Central memory CD8-positive, alpha-beta T cell (primary cell): Measurements from ENCODE around the gene HOXD4.

Experiments used
- ATAC-seq: fragments of 150-1000 bp; cut with Tn5 transposase; replicated peaks from 2 replicates; pipeline ENCODE4 v1.10.0; 2022; ENCODE audit warnings: mild to moderate bottlenecking, moderate FRiP score, moderate number of reproducible peaks; ENCODE audit not compliant: poor library complexity, severe bottlenecking; ENCODE audit errors: extremely low read depth
- DNase-seq, 2 donors: peaks; one replicate each; pipeline ENCODE4 v3.0.0; 2021; ENCODE audit warnings: low spot score in 2 of 2
- H3K27ac Mint-ChIP-seq: one replicate; pipeline ENCODE4 v1.8.0; 2022; ENCODE audit warnings: low read depth, mild to moderate bottlenecking, moderate library complexity, mixed read lengths
- H3K27me3 Mint-ChIP-seq: one replicate; pipeline ENCODE4 v1.8.0; 2022; ENCODE audit warnings: mixed read lengths
- H3K36me3 Mint-ChIP-seq: one replicate; pipeline ENCODE4 v1.8.0; 2022; ENCODE audit warnings: mild to moderate bottlenecking, moderate library complexity, mixed read lengths; ENCODE audit not compliant: insufficient read depth
- H3K4me1 Mint-ChIP-seq: one replicate; pipeline ENCODE4 v1.8.0; 2022; ENCODE audit warnings: mixed read lengths
- H3K4me3 Mint-ChIP-seq: one replicate; pipeline ENCODE4 v1.8.0; 2022; ENCODE audit warnings: mild to moderate bottlenecking, moderate library complexity, mixed read lengths
- H3K9me3 Mint-ChIP-seq: one replicate; pipeline ENCODE4 v1.8.0; 2022; ENCODE audit warnings: mixed read lengths

HOXD4 gene

GRCh38 chr2:176151442-176152287, at the start of gene HOXD4:
HOXD4 (plus strand) TSS chr2:176151550; CDS start chr2:176151634, 84 bp downstream.
- no peak within 1 kb of the TSS for H3K4me3 Mint-ChIP-seq
- H3K27me3 Mint-ChIP-seq = peaks cover 91% of the 10 kb centered on the region
- peaks cover 1% of the 10 kb centered on the region for H3K36me3 Mint-ChIP-seq
- ATAC-seq = no peak
- no peak within 1 kb of the TSS for H3K27ac Mint-ChIP-seq
- no peak for DNase-seq
- H3K9me3 Mint-ChIP-seq = no peaks in the 10 kb centered on the region
- no peaks in the 10 kb centered on the region for H3K4me1 Mint-ChIP-seq

DNA sequence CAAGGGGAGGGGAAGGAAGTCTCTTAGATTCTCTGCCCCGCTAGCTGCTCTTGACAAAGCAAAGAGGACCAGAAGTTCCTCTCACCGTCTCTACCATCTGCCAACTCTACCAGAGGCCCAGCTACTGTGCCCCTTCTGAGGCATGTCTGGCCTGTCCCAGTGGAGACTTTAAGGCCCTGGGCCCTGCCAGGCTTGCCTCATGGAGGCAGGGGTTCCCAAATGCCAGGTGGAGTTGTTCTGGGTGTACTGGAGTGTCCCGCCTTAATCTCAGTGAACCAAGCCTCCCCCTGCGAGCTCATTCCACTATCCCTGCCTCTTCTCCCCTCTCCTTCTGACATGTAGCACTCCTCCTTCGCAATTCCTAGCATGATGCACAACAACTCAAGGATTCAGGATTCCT, 49.5 kb upstream of the HOXD4 start:
- H3K36me3 Mint-ChIP-seq = peaks cover 29% of the 10 kb centered on the region
- no peak for ATAC-seq

GRCh38 chr2:176102309-176102866, 49.0 kb upstream of the HOXD4 start:
- Mint-ChIP-seq H3K36me3 (peaks cover 26% of the 10 kb centered on the region), H3K4me3 (no peak overlapping the region), H3K27me3 (peaks cover 94% of the 10 kb centered on the region), H3K4me1 (peaks cover 19% of the 10 kb centered on the region), H3K27ac (no peak overlapping the region), H3K9me3 (peaks cover 6% of the 10 kb centered on the region)
- DNase-seq (no peak), ATAC-seq (no peak)

More for the DNA sequence above, 49.5 kb upstream of the HOXD4 start:
- no peak for DNase-seq
- H3K27me3 Mint-ChIP-seq = peaks cover 100% of the 10 kb centered on the region
- H3K9me3 Mint-ChIP-seq = peaks cover 6% of the 10 kb centered on the region
- no peak overlapping the region for H3K4me3 Mint-ChIP-seq
- H3K27ac Mint-ChIP-seq = no peak overlapping the region
- peaks cover 24% of the 10 kb centered on the region for H3K4me1 Mint-ChIP-seq

DNA sequence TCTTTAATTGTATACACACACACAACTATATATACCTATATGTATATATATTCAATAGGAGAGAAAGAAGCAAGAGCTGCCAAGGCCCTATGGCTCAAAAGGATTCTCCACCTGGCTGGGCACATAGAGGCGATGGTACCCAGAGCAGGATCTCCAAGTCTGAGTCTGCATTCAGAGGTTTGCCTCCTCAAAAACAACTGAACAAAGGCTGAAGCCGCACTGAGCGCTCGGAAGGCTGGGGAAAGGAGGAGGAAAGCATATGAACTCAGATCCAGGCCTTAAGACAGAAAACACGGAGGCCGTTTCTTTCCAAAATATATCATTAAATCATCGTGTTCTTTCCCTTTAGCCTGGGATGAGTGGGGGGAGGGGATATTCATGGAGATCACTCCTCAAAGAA, 48.2 kb upstream of the HOXD4 start:
- Mint-ChIP-seq H3K4me3 (no peak overlapping the region), H3K27me3 (peaks cover 86% of the 10 kb centered on the region), H3K27ac (no peak overlapping the region), H3K36me3 (peaks cover 24% of the 10 kb centered on the region), H3K9me3 (peaks cover 6% of the 10 kb centered on the region), H3K4me1 (peaks cover 13% of the 10 kb centered on the region)
- ATAC-seq (no peak), DNase-seq (no peak)

DNA sequence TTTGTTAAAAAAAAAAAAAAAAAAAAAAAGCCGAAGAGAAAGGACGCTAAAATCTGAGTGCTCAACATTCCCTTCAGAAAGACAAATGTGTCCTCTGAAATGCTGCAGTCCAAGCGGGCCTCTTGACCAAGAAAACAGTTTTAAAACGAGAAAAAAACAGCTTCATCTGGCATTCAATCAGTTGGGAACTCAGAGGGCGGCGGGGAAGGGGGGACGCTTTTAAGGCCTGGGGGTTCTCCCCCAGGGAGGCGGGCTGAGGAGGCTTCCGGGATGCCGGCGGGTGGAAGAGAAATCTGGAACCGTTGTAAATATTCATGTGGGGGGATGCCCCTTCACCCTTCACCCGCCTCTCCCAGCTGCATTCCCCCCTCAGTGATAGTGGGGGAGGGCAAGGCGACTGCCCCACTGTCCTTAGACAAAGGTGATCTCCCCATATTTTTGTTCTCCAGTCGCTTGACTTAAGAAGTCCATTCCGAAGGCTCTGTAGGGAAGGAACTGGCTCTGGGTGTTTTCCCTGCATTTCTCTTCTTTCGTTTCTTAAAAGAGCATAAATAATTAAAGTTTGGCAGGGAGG, 47.5 kb upstream of the HOXD4 start:
- Mint-ChIP-seq H3K27me3 (peaks cover 86% of the 10 kb centered on the region), H3K4me3 (no peak overlapping the region), H3K27ac (no peak overlapping the region)

DNA sequence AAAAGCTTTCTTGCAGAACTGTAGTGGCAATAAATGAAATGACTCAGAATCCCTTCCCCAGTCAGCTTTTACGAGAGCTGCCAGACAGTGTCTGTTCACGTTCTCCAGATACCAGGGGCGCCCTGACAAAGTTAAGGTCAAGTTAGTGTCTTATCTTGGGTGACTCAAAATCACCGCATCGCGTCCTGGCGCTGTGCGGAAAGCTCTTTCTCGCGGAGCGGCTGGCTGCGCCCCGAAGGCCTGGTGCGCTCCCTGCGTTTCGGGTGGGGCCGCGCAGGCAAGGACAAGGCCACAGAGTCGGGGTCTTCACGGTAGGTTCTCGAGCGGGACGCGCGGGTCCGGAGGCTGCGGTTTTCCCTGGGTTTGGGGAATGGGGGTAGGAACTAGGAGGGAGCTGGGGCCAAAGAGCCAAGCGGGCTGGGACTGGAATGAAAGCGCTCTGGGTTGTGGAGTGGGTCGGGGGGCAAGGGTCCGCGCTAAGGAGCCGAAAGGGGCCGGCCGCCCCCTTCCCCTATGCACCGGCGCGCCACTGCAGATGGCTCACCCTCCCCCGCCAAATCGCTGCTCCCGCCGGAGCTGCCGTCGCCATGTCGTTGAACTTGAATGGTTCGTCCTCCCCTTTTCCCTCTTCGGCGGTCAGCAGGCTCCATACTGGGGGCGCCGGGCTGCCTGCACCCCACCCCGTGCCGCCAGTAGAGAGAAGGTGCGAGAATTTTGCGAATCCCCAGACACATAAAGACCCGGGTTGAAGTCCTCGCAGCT, 46.9 kb upstream of the HOXD4 start:
- Mint-ChIP-seq H3K9me3 (peaks cover 6% of the 10 kb centered on the region), H3K4me3 (no peak overlapping the region), H3K27me3 (peaks cover 86% of the 10 kb centered on the region), H3K36me3 (peaks cover 21% of the 10 kb centered on the region), H3K27ac (no peak overlapping the region), H3K4me1 (peaks cover 13% of the 10 kb centered on the region)
- DNase-seq (no peak), ATAC-seq (no peak)

More for the DNA sequence above, 47.5 kb upstream of the HOXD4 start:
- Mint-ChIP-seq H3K4me1 (peaks cover 13% of the 10 kb centered on the region), H3K9me3 (peaks cover 6% of the 10 kb centered on the region), H3K36me3 (peaks cover 22% of the 10 kb centered on the region)
- DNase-seq = no peak
- ATAC-seq = no peak

DNA sequence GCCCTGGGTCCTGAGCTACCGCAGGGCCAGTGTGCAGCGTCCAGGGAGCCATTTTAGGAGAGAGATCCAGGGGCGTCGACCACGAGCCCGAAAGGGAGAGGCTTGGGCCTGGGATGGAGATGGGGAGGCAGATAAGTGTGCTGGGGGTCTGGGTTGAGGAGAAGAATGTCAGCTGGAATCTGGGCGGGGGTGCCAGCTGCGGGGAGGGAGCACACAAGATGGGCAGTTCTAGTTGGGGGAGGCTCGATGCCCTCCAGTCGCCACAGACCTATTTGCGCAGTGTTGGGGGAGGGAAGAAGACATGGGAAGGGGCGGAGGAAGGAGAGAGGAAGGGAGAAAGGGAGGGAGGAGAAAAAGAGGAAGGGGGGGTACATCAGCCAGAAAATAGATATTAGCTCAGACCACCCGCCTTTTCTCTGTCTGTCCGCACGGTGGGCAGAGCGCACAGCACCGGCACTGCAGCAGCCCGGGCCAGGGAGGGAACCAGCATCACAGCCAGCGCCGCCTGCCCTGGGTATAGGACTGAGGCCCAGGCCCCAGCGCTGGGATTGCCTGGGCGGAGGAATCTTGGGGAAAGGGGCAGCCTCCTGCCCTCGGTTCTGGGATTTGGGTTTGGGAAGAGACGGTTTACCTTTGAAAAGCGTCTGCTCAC, 46.1 kb upstream of the HOXD4 start:
- H3K9me3 Mint-ChIP-seq = peaks cover 6% of the 10 kb centered on the region
- peaks cover 23% of the 10 kb centered on the region for H3K36me3 Mint-ChIP-seq
- H3K27me3 Mint-ChIP-seq = peaks cover 86% of the 10 kb centered on the region
- H3K4me3 Mint-ChIP-seq = no peak overlapping the region
- DNase-seq = no peak
- ATAC-seq = no peak
- H3K4me1 Mint-ChIP-seq = peaks cover 13% of the 10 kb centered on the region
- peak overlapping the region; percentile 70 for H3K27ac Mint-ChIP-seq

DNA sequence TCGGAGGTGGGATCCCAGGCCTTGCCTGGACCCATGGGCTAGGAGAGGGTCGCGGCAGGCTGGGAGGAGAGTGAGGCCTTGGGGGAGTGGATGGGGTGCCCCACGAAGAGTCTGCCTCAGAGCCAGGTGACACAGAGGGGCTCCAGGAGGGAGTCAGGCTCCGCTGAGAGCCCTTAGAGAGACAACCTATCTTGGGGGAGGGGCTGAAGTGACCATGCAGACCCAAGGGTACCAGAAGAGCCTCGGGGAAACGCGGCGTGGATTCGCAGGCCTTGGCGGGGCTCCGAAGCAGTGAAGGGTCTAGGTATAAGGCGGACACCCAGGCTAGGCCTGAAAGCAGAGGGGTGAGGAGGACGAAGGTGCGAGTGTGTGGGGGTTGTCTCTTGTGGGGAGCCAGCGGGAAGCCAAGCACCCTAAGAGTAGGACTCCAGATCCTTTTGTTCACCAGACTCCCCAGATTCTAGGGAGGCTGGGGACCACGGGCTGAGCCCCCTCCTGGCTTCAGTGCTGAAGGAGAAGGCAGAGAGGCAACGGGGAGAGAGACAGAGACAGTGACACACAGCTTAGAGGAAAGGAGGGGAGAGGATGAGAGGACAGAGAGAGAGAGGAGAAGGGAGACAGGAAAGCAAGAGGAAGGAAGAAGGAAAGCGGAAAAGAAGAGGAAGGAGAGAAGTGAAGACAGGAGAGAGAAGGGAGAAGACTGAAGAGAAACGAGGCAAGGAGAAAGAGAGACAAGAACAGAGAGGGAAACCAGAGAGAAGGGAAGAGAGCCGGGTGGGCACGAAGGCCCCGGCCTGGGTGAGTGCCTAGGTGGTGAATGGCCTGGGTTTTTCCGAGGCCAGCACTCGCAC, 45.4 kb upstream of the HOXD4 start:
- Mint-ChIP-seq H3K4me1 (peaks cover 13% of the 10 kb centered on the region), H3K36me3 (peaks cover 23% of the 10 kb centered on the region), H3K27me3 (peaks cover 86% of the 10 kb centered on the region), H3K9me3 (peaks cover 6% of the 10 kb centered on the region), H3K27ac (peak overlapping the region; percentile 70), H3K4me3 (peak overlapping the region; percentile 23)
- ATAC-seq (no peak), DNase-seq (no peak)

GRCh38 chr2:176106581-176107539, 44.5 kb upstream of the HOXD4 start, which contains the start of gene HOXD11:
HOXD11 (plus strand) TSS chr2:176107280; CDS start chr2:176107356, 76 bp downstream.
- DNase-seq (no peak), ATAC-seq (no peak)
- Mint-ChIP-seq H3K36me3 (peaks cover 26% of the 10 kb centered on the region), H3K27ac (peak within 1 kb of the TSS; percentile 70), H3K27me3 (peaks cover 86% of the 10 kb centered on the region), H3K4me3 (peak within 1 kb of the TSS; percentile 23), H3K9me3 (peaks cover 6% of the 10 kb centered on the region), H3K4me1 (peaks cover 13% of the 10 kb centered on the region)

GRCh38 chr2:176107731-176108181, 43.6 kb upstream of the HOXD4 start:
- ATAC-seq (no peak), DNase-seq (no peak)
- Mint-ChIP-seq H3K9me3 (peaks cover 6% of the 10 kb centered on the region), H3K36me3 (peaks cover 29% of the 10 kb centered on the region), H3K27ac (no peak overlapping the region), H3K27me3 (peaks cover 86% of the 10 kb centered on the region), H3K4me1 (peaks cover 13% of the 10 kb centered on the region), H3K4me3 (no peak overlapping the region)
